ENCODE results near the gene SPEM1. TPM values are rescaled to one million over a fixed set of nuclear protein-coding genes. Genes with fewer than 3 reads are reported as not detected.

The SPEM1 gene
- total RNA-seq, 1 donor from 2014 or later = not detected

DNA sequence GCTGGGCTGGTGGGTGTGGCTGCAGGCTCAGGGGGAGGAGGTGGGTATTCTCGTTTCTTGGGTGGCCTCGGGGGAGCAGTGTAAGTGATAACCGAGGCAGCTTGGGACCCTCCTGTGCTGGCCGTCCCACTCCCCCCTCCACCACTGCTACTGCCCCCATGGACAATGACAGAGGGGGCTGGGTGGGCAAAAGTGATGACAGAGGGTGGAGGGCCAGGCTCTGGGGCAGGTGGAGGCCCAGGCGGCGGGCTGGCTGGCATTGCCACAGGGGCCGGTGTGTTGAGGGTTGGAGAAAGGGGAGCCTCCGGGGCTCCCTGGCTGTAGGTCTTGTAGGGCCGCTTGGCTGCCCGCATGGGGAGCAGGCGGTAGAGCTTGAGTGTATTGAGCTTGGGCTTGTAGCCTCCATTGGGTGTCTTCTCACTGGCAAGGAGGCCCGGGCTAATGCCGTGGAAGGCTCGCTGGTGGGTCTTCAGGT is 43.3 kb downstream of the SPEM1 start:
- no peak for DNase-seq
- Histone ChIP-seq H3K4me3 (no peak overlapping the region), H3K9me3 (no peaks in the 10 kb centered on the region), H3K36me3 (peaks cover 41% of the 10 kb centered on the region), H3K4me1 (peaks cover 4% of the 10 kb centered on the region), H3K27me3 (no peaks in the 10 kb centered on the region), H3K27ac (no peak overlapping the region)
- intact Hi-C loops (cut with DNase I) = no loop called here
- no peak for ATAC-seq
- TF ChIP-seq, protein P1, sequence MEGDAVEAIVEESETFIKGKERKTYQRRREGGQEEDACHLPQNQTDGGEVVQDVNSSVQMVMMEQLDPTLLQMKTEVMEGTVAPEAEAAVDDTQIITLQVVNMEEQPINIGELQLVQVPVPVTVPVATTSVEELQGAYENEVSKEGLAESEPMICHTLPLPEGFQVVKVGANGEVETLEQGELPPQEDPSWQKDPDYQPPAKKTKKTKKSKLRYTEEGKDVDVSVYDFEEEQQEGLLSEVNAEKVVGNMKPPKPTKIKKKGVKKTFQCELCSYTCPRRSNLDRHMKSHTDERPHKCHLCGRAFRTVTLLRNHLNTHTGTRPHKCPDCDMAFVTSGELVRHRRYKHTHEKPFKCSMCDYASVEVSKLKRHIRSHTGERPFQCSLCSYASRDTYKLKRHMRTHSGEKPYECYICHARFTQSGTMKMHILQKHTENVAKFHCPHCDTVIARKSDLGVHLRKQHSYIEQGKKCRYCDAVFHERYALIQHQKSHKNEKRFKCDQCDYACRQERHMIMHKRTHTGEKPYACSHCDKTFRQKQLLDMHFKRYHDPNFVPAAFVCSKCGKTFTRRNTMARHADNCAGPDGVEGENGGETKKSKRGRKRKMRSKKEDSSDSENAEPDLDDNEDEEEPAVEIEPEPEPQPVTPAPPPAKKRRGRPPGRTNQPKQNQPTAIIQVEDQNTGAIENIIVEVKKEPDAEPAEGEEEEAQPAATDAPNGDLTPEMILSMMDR (IDR thresholded peaks at IDR 0.05) = no peak

DNA sequence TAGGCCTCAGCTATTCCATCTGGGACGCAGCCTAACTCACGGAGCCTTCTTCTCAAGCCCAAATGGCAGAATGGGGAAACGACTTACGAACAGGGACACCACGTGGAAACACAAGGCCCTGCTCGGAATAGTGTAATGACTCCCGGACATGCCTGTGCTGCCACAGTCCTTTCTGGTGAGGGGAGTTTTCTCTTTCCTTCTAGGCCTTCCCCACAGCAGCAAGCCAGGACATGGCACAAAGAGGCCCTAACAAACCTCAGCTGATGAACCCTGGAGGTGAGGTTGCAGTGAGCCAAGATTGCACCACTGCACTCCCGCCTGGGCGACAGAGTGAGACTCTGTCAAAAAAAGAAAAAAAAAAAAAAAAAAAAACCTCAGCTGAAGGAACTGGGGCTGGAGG is 44.0 kb downstream of the SPEM1 start:
- H3K27ac ChIP-seq = no peak overlapping the region
- H3K27me3 ChIP-seq = no peaks in the 10 kb centered on the region
- H3K36me3 ChIP-seq = peaks cover 41% of the 10 kb centered on the region
- DNase-seq (no peak), ATAC-seq (no peak)
- H3K4me3 ChIP-seq = no peak overlapping the region
- H3K9me3 ChIP-seq = no peaks in the 10 kb centered on the region
- intact Hi-C loops (cut with DNase I) = no loop called here
- H3K4me1 ChIP-seq = peaks cover 4% of the 10 kb centered on the region
- TF ChIP-seq, protein P1 (IDR thresholded peaks at IDR 0.05) = no peak

DNA sequence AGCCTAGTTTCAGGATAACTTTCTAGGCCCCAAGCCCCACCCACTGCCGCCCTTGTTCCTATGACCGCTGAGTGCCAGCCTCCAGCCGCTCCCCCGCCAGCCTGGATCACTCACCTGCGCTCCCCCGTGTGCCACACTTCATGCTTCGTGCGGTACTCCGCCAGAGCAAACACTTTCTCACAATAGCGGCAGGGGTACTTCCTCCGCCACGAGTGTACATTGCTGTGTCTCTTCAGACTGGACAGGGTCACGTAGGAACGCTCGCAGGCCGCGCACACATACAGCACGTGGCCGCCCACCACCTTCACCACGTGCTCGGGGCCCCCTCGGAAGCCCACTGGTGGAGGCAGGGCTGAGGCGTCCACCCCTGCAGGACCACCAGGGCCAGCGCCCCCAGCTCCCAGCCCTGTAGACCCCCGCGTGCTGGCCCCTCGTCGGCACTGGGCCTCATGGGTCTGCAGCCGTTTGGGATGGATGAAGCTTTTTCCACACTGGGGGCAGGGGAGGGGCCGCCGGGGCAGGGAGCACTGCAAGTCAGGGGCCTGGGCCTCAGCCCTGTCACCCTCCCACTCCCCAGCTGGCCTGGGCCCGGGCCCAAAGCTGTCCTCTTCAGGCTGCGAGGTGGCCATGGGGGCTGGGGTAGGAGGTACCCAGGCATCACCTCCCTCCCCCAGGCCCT is 45.6 kb downstream of the SPEM1 start:
- DNase-seq = peak; percentile 87

DNA sequence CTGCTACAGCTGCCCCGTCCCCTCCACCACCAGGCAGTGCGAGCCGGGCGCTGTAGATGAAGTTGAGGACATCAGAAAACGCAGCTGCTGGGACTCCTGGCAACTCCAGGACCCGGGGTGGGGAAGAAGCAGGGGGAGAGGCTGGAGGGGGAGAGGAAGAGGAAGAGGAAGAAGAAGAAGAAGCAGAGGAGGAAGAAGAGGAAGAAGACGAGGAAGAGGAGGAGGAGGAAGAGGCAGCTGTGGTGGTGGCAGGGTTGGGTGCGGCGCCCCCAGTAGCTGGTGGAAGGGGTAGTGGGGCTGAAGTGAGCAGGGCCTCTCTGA is 46.2 kb downstream of the SPEM1 start:
- Histone ChIP-seq H3K36me3 (peaks cover 41% of the 10 kb centered on the region), H3K27ac (peak overlapping the region; percentile 61), H3K9me3 (no peaks in the 10 kb centered on the region), H3K4me1 (peaks cover 10% of the 10 kb centered on the region), H3K27me3 (no peaks in the 10 kb centered on the region), H3K4me3 (no peak overlapping the region)
- DNase-seq (no peak), ATAC-seq (no peak)
- intact Hi-C loops (cut with DNase I) = no loop called here
- TF ChIP-seq, protein P1 (IDR thresholded peaks at IDR 0.05) = no peak

More for the DNA sequence above, 45.6 kb downstream of the SPEM1 start:
- peak; percentile 75 for ATAC-seq
- Histone ChIP-seq H3K9me3 (no peaks in the 10 kb centered on the region), H3K4me1 (peaks cover 10% of the 10 kb centered on the region), H3K36me3 (peaks cover 41% of the 10 kb centered on the region), H3K27ac (peak overlapping the region; percentile 61), H3K4me3 (no peak overlapping the region), H3K27me3 (no peaks in the 10 kb centered on the region)
- TF ChIP-seq, protein P1 (IDR thresholded peaks at IDR 0.05) = no peak
- intact Hi-C loops (cut with DNase I) = no loop called here

DNA sequence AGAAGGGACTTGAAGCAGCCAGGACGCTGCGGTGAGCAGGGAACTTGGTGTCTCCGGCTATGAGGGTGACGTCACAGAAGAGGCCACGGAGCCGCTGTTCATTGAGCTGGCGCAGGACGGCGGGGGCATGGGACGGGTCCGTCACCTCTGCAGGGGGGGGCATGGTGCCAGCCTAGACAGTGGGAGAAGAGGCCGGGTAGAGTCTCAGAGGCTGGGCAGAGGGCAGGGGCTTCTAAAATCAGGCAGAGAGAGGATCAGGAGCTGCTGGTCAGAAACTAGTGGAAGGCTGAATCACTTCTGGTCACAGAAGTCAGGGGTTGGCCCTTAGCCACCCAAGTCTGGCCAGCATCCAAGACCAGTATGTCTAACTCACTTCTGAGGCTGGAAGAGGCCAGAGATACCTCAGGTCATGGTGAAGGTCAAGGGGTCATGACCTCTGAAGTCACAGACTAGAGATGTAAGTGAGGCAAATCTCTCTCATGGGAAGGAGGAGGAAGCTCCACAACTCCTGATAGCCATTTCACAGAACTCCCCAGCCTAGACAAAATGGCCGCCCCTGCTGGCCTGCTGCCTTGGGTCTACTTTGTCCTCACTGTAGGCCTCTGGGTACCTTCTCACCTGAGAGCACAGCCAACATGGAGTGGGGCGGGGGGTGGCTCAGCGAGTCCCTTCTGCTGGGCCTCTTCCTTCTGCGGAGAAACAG is 46.7 kb downstream of the SPEM1 start:
- Histone ChIP-seq H3K9me3 (no peaks in the 10 kb centered on the region), H3K4me3 (no peak overlapping the region), H3K4me1 (peaks cover 14% of the 10 kb centered on the region), H3K27me3 (no peaks in the 10 kb centered on the region), H3K36me3 (peaks cover 41% of the 10 kb centered on the region), H3K27ac (peak overlapping the region; percentile 61)
- ATAC-seq (peak; percentile 23), DNase-seq (no peak)
- TF ChIP-seq, protein P1 (IDR thresholded peaks at IDR 0.05) = no peak
- intact Hi-C loops (cut with DNase I) = no loop called here
